HFFc6 (cell line): ENCODE data around the gene IL17C. TPM values are rescaled to one million over a fixed set of nuclear protein-coding genes. Genes with fewer than 3 reads are reported as not detected.

Experiments used
- DNase-seq: peaks from one replicate; pipeline ENCODE4 v3.0.0-alpha.2; 2018
- H3K27ac Mint-ChIP-seq: 2 replicates; pipeline ENCODE4 v1.8.0; 2020; ENCODE audit warnings: mild to moderate bottlenecking, mixed read lengths
- H3K27me3 Mint-ChIP-seq: 2 replicates; pipeline ENCODE4 v1.8.0; 2021; ENCODE audit warnings: mild to moderate bottlenecking, moderate library complexity, mixed read lengths; ENCODE audit not compliant: insufficient read depth
- H3K36me3 Mint-ChIP-seq: 2 replicates; pipeline ENCODE4 v1.8.0; 2021; ENCODE audit warnings: low read depth, mixed read lengths
- H3K4me1 Mint-ChIP-seq: 2 replicates; pipeline ENCODE4 v1.8.0; 2020; ENCODE audit warnings: low read depth, mixed read lengths
- H3K4me3 Mint-ChIP-seq: 2 replicates; pipeline ENCODE4 v1.8.0; 2020; ENCODE audit warnings: mild to moderate bottlenecking, moderate library complexity, mixed read lengths
- H3K9me3 Mint-ChIP-seq: 2 replicates; pipeline ENCODE4 v1.8.0; 2020; ENCODE audit warnings: mild to moderate bottlenecking, mixed read lengths
- CTCF ChIP-seq: fragments of 200-600 bp; sonication (generic); IDR thresholded peaks from 2 replicates; pipeline ENCODE4 v1.5.0; 2021; ENCODE audit warnings: antibody characterized with exemption, mild to moderate bottlenecking
- total RNA-seq, 6 experiments: library from RNA; stranded (reverse); fragmentation: NEBNext Ultra II Directional; extraction: Animal tissue kit (Norgen Biotek cat#: 25700); gene quantifications; 2 replicates in 1 of 6; 3 replicates in 5 of 6; pipeline ENCODE4 v1.2.3, GENCODE V29; 2021

Gene IL17C
- total RNA-seq, 6 experiments from 2014 or later, result not detected

GRCh38 chr16:88633684-88634140 lies 4.7 kb upstream of the IL17C start:
- no peak for TF ChIP-seq CTCF
- peaks cover 6% of the 10 kb centered on the region for H3K27me3 Mint-ChIP-seq
- H3K27ac Mint-ChIP-seq, result no peak overlapping the region
- DNase-seq, result no peak
- H3K9me3 Mint-ChIP-seq, result no peaks in the 10 kb centered on the region
- H3K36me3 Mint-ChIP-seq, result no peaks in the 10 kb centered on the region
- peaks cover 17% of the 10 kb centered on the region for H3K4me1 Mint-ChIP-seq
- no peak overlapping the region for H3K4me3 Mint-ChIP-seq

- no peaks in the 10 kb centered on the region for H3K9me3 Mint-ChIP-seq
- H3K36me3 Mint-ChIP-seq, result no peaks in the 10 kb centered on the region
- H3K27me3 Mint-ChIP-seq, result peaks cover 8% of the 10 kb centered on the region
- no peak for DNase-seq
- H3K4me1 Mint-ChIP-seq, result peaks cover 17% of the 10 kb centered on the region
- no peak for TF ChIP-seq CTCF
- peak overlapping the region; percentile 47; the same call in 1 of the 2 replicates for H3K4me3 Mint-ChIP-seq
- H3K27ac Mint-ChIP-seq, result no peak overlapping the region
Measured at GRCh38 chr16:88634141-88634993, 4.0 kb upstream of the IL17C start.

- Mint-ChIP-seq H3K4me3 (peak overlapping the region; percentile 64), H3K4me1 (peaks cover 17% of the 10 kb centered on the region), H3K27me3 (peaks cover 11% of the 10 kb centered on the region), H3K27ac (peak overlapping the region; percentile 13; the same call in 1 of the 2 replicates), H3K36me3 (no peaks in the 10 kb centered on the region), H3K9me3 (no peaks in the 10 kb centered on the region)
- no peak for TF ChIP-seq CTCF
- peak; percentile 18 for DNase-seq
Measured at GRCh38 chr16:88634994-88635670, 3.2 kb upstream of the IL17C start.

GRCh38 chr16:88635671-88636319 lies 2.6 kb upstream of the IL17C start:
- H3K27me3 Mint-ChIP-seq, result peaks cover 17% of the 10 kb centered on the region
- no peak for DNase-seq
- H3K4me1 Mint-ChIP-seq, result peaks cover 17% of the 10 kb centered on the region
- no peak overlapping the region for H3K27ac Mint-ChIP-seq
- TF ChIP-seq CTCF, result no peak
- H3K9me3 Mint-ChIP-seq, result no peaks in the 10 kb centered on the region
- no peaks in the 10 kb centered on the region for H3K36me3 Mint-ChIP-seq
- no peak overlapping the region for H3K4me3 Mint-ChIP-seq

GRCh38 chr16:88636488-88637265 lies 1.7 kb upstream of the IL17C start:
- H3K4me1 Mint-ChIP-seq, result peaks cover 17% of the 10 kb centered on the region
- H3K27me3 Mint-ChIP-seq, result peaks cover 17% of the 10 kb centered on the region
- no peaks in the 10 kb centered on the region for H3K9me3 Mint-ChIP-seq
- no peaks in the 10 kb centered on the region for H3K36me3 Mint-ChIP-seq
- DNase-seq, result no peak
- no peak overlapping the region for H3K27ac Mint-ChIP-seq
- TF ChIP-seq CTCF, result no peak
- H3K4me3 Mint-ChIP-seq, result no peak overlapping the region
